Stimulated activated CD4-positive, alpha-beta T cell treated with anti-CD3 and anti-CD28 coated beads, Interleukin-12 subunit alpha, Interleukin-12 subunit beta, amount 100 ng/mL, for 24 hours (primary cell): ENCODE data around the gene NETO1.

Source experiments
- DNase-seq, 2 experiments: peaks; one replicate each; pipeline ENCODE4 v3.0.0-alpha.2; 2020; ENCODE audit warnings: low read depth in 2 of 2

NETO1 gene

GRCh38 chr18:72727776-72728175 is 140.0 kb downstream of the NETO1 start:
- no peak for DNase-seq

- no peak for DNase-seq
These were observed 140.6 kb downstream of the NETO1 start for GRCh38 chr18:72727038-72727655.

- no peak for DNase-seq
These were observed 141.6 kb downstream of the NETO1 start for GRCh38 chr18:72726201-72726600.

GRCh38 chr18:72721330-72721729 is 146.5 kb downstream of the NETO1 start:
- DNase-seq: no peak

GRCh38 chr18:72720116-72720515 is 147.7 kb downstream of the NETO1 start:
- DNase-seq: no peak

- no peak for DNase-seq
These were observed 163.6 kb downstream of the NETO1 start for GRCh38 chr18:72704202-72704601.

- no peak for DNase-seq
These were observed 166.7 kb downstream of the NETO1 start for GRCh38 chr18:72700961-72701710.

GRCh38 chr18:72697706-72698105 is 170.1 kb downstream of the NETO1 start:
- DNase-seq: no peak

- no peak for DNase-seq
These were observed 175.2 kb downstream of the NETO1 start for GRCh38 chr18:72692595-72692994.
